Astrocyte (in vitro differentiated cells and primary cell): ENCODE measurements around the gene ZSWIM3. TPM values are rescaled to one million over a fixed set of nuclear protein-coding genes. Genes with fewer than 3 reads are reported as not detected.

ENCODE experiments used
- DNase-seq: peaks from one replicate; pipeline ENCODE4 v3.0.0-alpha.2; 2010; ENCODE audit warnings: low read depth
- FAIRE-seq: peaks from 2 replicates; lab custom pipeline; 2011; peaks lifted over from hg19 to GRCh38; lab: Jason Lieb, UNC
- H2AFZ ChIP-seq: 2 replicates; pipeline ENCODE4 v1.6.0; 2012; ENCODE audit warnings: low read depth, low read length, inconsistent platforms
- H3K27ac ChIP-seq: 2 replicates; pipeline ENCODE4 v1.5.1; 2011; ENCODE audit warnings: low read depth, low read length, inconsistent platforms
- H3K27me3 ChIP-seq: 2 replicates; pipeline ENCODE4 v1.6.0; 2011; ENCODE audit warnings: low read length, inconsistent platforms; ENCODE audit not compliant: insufficient read depth
- H3K36me3 ChIP-seq: 2 replicates; pipeline ENCODE4 v1.5.1; 2011; ENCODE audit warnings: low read length, inconsistent platforms; ENCODE audit not compliant: insufficient read depth
- H3K4me1 ChIP-seq: 2 replicates; pipeline ENCODE4 v1.5.1; 2011; ENCODE audit warnings: low read length, inconsistent platforms; ENCODE audit not compliant: insufficient read depth
- H3K4me2 ChIP-seq: 2 replicates; pipeline ENCODE4 v1.6.0; 2012; ENCODE audit warnings: low read length, inconsistent platforms
- H3K4me3 ChIP-seq: 2 replicates; pipeline ENCODE4 v1.5.1; 2011; ENCODE audit warnings: low read depth, mild to moderate bottlenecking, low read length, inconsistent platforms; ENCODE audit not compliant: insufficient read depth
- H3K79me2 ChIP-seq: 2 replicates; pipeline ENCODE4 v1.6.0; 2012; ENCODE audit warnings: mild to moderate bottlenecking, low read length, inconsistent platforms; ENCODE audit not compliant: insufficient read depth
- H3K9ac ChIP-seq: 2 replicates; pipeline ENCODE4 v1.6.0; 2012; ENCODE audit warnings: mild to moderate bottlenecking, low read length, inconsistent platforms
- H3K9me3 ChIP-seq: 2 replicates; pipeline ENCODE4 v1.5.1; 2012; ENCODE audit warnings: low read depth, mild to moderate bottlenecking, low read length, inconsistent platforms; ENCODE audit not compliant: insufficient read depth
- H4K20me1 ChIP-seq: 2 replicates; pipeline ENCODE4 v1.6.0; 2012; ENCODE audit warnings: low read length, inconsistent platforms; ENCODE audit not compliant: insufficient read depth
- H3K27ac Mint-ChIP-seq: one replicate; pipeline ENCODE4 v1.8.0; 2021; ENCODE audit warnings: mild to moderate bottlenecking, mixed read lengths; ENCODE audit not compliant: unreplicated experiment
- H3K27me3 Mint-ChIP-seq: one replicate; pipeline ENCODE4 v1.8.0; 2021; ENCODE audit warnings: low read depth, mixed read lengths; ENCODE audit not compliant: unreplicated experiment
- H3K36me3 Mint-ChIP-seq: one replicate; pipeline ENCODE4 v1.8.0; 2021; ENCODE audit warnings: low read depth, mixed read lengths; ENCODE audit not compliant: unreplicated experiment
- H3K4me1 Mint-ChIP-seq: one replicate; pipeline ENCODE4 v1.8.0; 2021; ENCODE audit warnings: low read depth, mixed read lengths; ENCODE audit not compliant: unreplicated experiment
- H3K4me3 Mint-ChIP-seq: one replicate; pipeline ENCODE4 v1.8.0; 2021; ENCODE audit warnings: mild to moderate bottlenecking, moderate library complexity, mixed read lengths; ENCODE audit not compliant: unreplicated experiment
- H3K9me3 Mint-ChIP-seq: one replicate; pipeline ENCODE4 v1.8.0; 2021; ENCODE audit warnings: mild to moderate bottlenecking, mixed read lengths; ENCODE audit not compliant: unreplicated experiment
- EZH2 ChIP-seq: IDR thresholded peaks from 2 replicates; pipeline ENCODE4 v1.6.1; 2012; ENCODE audit warnings: mild to moderate bottlenecking, low read length, inconsistent platforms; ENCODE audit not compliant: insufficient read depth
- total RNA-seq: library from RNA; stranded (reverse); gene quantifications from 2 replicates; pipeline ENCODE4 v1.2.1, GENCODE V29; 2021
- TF ChIP-seq, protein P1 (sequence below): IDR thresholded peaks from 2 replicates; pipeline ENCODE4 v1.5.1; 2011; ENCODE audit warnings: low read depth, mild to moderate bottlenecking, inconsistent platforms, low read length, moderate library complexity; ENCODE audit not compliant: insufficient read depth

ZSWIM3 gene
- total RNA-seq, 1 donor from 2014 or later, result 4.7 TPM

DNA sequence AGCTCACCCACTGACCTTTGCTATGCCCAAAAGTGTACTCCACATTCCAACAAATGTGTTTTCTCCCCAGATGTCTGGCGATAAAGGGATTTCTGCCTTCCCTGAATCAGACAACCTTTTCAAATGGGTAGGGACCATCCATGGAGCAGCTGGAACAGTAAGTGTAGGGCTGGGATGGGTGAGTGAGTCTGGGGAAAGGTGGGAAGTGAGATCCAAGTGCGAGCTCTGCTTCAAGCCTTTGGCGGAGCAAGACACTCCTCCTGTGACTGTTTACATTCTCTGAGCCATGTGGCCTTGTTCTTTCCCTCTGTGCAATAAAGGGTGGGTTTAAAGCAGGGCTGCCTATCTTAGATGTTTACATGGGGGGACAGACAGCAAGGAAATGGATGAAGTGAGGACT, 43.1 kb upstream of the ZSWIM3 start:
- no peak for TF ChIP-seq EZH2
- TF ChIP-seq, protein P1, sequence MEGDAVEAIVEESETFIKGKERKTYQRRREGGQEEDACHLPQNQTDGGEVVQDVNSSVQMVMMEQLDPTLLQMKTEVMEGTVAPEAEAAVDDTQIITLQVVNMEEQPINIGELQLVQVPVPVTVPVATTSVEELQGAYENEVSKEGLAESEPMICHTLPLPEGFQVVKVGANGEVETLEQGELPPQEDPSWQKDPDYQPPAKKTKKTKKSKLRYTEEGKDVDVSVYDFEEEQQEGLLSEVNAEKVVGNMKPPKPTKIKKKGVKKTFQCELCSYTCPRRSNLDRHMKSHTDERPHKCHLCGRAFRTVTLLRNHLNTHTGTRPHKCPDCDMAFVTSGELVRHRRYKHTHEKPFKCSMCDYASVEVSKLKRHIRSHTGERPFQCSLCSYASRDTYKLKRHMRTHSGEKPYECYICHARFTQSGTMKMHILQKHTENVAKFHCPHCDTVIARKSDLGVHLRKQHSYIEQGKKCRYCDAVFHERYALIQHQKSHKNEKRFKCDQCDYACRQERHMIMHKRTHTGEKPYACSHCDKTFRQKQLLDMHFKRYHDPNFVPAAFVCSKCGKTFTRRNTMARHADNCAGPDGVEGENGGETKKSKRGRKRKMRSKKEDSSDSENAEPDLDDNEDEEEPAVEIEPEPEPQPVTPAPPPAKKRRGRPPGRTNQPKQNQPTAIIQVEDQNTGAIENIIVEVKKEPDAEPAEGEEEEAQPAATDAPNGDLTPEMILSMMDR, result no peak
- Histone ChIP-seq H3K36me3 (peaks cover 20% of the 10 kb centered on the region), H2AFZ (no peak overlapping the region), H3K4me1 (peaks cover 9% of the 10 kb centered on the region), H3K4me2 (peak overlapping the region; percentile 68), H3K27me3 (no peaks in the 10 kb centered on the region), H3K4me3 (no peak overlapping the region), H3K27ac (no peak overlapping the region), H3K9ac (no peak overlapping the region), H4K20me1 (no peaks in the 10 kb centered on the region), H3K9me3 (no peaks in the 10 kb centered on the region), H3K79me2 (peaks cover 30% of the 10 kb centered on the region)
- peaks cover 6% of the 10 kb centered on the region for H3K36me3 Mint-ChIP-seq
- no peak for FAIRE-seq
- no peak overlapping the region for H3K4me3 Mint-ChIP-seq
- no peak for DNase-seq
- H3K4me1 Mint-ChIP-seq, result peaks cover 6% of the 10 kb centered on the region
- no peaks in the 10 kb centered on the region for H3K27me3 Mint-ChIP-seq
- no peaks in the 10 kb centered on the region for H3K9me3 Mint-ChIP-seq
- H3K27ac Mint-ChIP-seq, result no peak overlapping the region

DNA sequence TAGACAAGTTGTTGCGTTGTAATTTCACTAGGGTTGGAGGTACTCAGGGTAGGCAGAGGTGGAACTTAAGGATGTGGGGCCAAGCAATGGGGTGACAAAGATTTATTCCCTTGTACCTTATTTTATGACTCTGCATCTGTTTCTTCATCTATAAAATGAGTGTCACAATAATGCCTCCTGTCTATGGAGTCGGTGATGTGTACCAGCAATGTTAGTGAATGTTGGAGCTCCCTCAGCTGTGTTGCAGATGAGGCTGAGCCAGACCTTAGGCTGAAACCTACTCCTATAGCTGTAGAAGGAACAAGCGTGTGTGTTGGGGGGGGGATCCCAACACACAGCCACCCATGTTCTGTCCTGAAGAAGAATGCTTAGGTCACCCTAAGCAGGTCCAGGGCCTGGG, 40.5 kb upstream of the ZSWIM3 start:
- H3K4me3 ChIP-seq, result no peak overlapping the region
- H3K4me2 ChIP-seq, result no peak overlapping the region
- Mint-ChIP-seq H3K4me1 (peaks cover 6% of the 10 kb centered on the region), H3K4me3 (no peak overlapping the region), H3K27me3 (peaks cover 1% of the 10 kb centered on the region), H3K36me3 (no peaks in the 10 kb centered on the region), H3K9me3 (no peaks in the 10 kb centered on the region), H3K27ac (no peak overlapping the region)
- peaks cover 8% of the 10 kb centered on the region for H3K4me1 ChIP-seq
- H3K36me3 ChIP-seq, result no peaks in the 10 kb centered on the region
- peaks cover 30% of the 10 kb centered on the region for H3K79me2 ChIP-seq
- H3K27ac ChIP-seq, result no peak overlapping the region
- H4K20me1 ChIP-seq, result no peaks in the 10 kb centered on the region
- TF ChIP-seq, protein P1, result no peak
- TF ChIP-seq EZH2, result no peak
- no peak overlapping the region for H3K9ac ChIP-seq
- H3K9me3 ChIP-seq, result no peaks in the 10 kb centered on the region
- FAIRE-seq (no peak), DNase-seq (no peak)
- no peak overlapping the region for H2AFZ ChIP-seq
- H3K27me3 ChIP-seq, result no peaks in the 10 kb centered on the region

DNA sequence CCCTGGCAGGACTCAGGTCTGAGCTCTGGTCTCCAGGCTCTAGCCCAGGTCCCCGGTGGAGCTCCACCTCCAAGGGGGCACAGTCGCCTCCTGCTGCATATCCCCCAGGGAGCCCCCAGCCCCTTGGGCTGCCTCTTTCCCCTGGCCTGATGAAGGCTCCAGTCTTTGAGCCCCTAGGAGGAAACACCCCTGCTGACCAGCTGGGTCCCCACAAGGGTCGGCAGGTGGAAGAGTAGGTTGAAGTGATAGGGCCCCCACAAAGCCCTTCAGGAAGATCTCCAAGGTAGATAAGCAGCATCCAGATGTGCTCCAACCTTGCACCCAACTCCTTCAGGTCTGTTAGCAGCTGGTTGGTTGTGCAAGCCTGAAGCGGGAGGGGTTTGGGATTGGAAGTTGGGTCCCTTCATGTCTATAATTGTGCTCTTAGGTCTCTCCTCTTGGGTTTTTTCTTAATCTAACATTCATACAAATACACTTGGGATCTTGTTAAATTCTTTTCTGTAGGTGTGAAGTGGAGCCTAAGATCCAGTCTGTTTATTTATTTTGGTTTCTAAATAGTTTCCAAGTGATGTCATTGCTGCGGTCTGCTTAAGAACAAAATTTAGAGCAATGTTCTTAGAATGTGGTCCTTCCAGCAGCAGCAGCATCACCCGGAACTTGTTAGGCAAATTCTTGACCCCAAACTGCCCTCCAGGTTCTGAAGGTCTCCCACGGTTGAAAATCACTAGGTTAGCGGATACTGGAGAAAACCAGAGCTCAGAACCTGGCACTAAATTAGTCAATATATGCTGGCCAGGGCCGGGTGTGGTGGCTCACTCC, 39.8 kb upstream of the ZSWIM3 start:
- Histone ChIP-seq H3K9me3 (no peaks in the 10 kb centered on the region), H4K20me1 (no peaks in the 10 kb centered on the region), H3K4me1 (peaks cover 6% of the 10 kb centered on the region), H3K4me3 (no peak overlapping the region), H2AFZ (no peak overlapping the region), H3K9ac (no peak overlapping the region), H3K79me2 (peaks cover 29% of the 10 kb centered on the region), H3K36me3 (no peaks in the 10 kb centered on the region), H3K4me2 (peak overlapping the region; percentile 32), H3K27me3 (no peaks in the 10 kb centered on the region), H3K27ac (peak overlapping the region; percentile 32)
- Mint-ChIP-seq H3K4me1 (peaks cover 9% of the 10 kb centered on the region), H3K27me3 (peaks cover 5% of the 10 kb centered on the region), H3K27ac (peak overlapping the region; percentile 27), H3K4me3 (peak overlapping the region; percentile 6), H3K36me3 (no peaks in the 10 kb centered on the region), H3K9me3 (no peaks in the 10 kb centered on the region)
- TF ChIP-seq, protein P1, result no peak
- TF ChIP-seq EZH2, result no peak
- DNase-seq (peak; percentile 92), FAIRE-seq (no peak)
